BJ (cell line): ENCODE measurements around the gene SLC6A6. TPM values are rescaled to one million over a fixed set of nuclear protein-coding genes. Genes with fewer than 3 reads are reported as not detected.
"Not testable (repeated sequence)": the region's sequence is repeated elsewhere in the genome, so short reads cannot be mapped to it uniquely, and the experiment has no call there.

Experiments
- CTCF ChIA-PET: fragments of 350-600 bp; formaldehyde crosslinking; extraction: SDS; loops from one replicate; lab custom pipeline; 2021; ENCODE audit warnings: antibody characterized with exemption, inconsistent platforms; lab: Yijun Ruan, JAX
- POLR2A ChIA-PET: fragments of 300-600 bp; sonication (Branson Sonifier 250); formaldehyde crosslinking; extraction: SDS; loops from one replicate; lab custom pipeline; 2021; ENCODE audit warnings: antibody characterized with exemption; lab: Charles Lee
- DNase-seq: peaks from one replicate; pipeline ENCODE4 v3.0.0-alpha.2; 2011; ENCODE audit warnings: low read depth
- H3K27me3 ChIP-seq: 2 replicates; pipeline ENCODE4 v1.6.0; 2011; ENCODE audit warnings: low read length; ENCODE audit not compliant: control insufficient read depth, insufficient read depth
- H3K36me3 ChIP-seq: 2 replicates; pipeline ENCODE4 v1.5.1; 2011; ENCODE audit warnings: low read length; ENCODE audit not compliant: control insufficient read depth, insufficient read depth
- H3K4me3 ChIP-seq: 2 replicates; pipeline ENCODE4 v1.5.1; 2011; ENCODE audit warnings: low read depth, mild to moderate bottlenecking, control low read depth, low read length
- CTCF ChIP-seq: IDR thresholded peaks from 2 replicates; pipeline ENCODE4 v1.5.1; 2011; ENCODE audit warnings: low read depth, mild to moderate bottlenecking, control low read depth, inconsistent platforms, low read length, moderate library complexity; ENCODE audit not compliant: insufficient read depth
- polyA plus RNA-seq: library from polyadenylated mRNA; depleted of rRNA; stranded (reverse); fragments of >200 nt; gene quantifications from 2 replicates; pipeline ENCODE4 v1.2.3, GENCODE V29; 2011

The SLC6A6 gene
- polyA plus RNA-seq, 1 experiment = 114 TPM

- POLR2A ChIA-PET = no interaction called here
Observed at GRCh38 chr3:14513566-14514322, 111.3 kb downstream of the SLC6A6 start.

GRCh38 chr3:14514323-14514720 is 111.9 kb downstream of the SLC6A6 start:
- no peak for TF ChIP-seq CTCF
- Histone ChIP-seq H3K27me3 (peaks cover 2% of the 10 kb centered on the region; the same call in 1 of the 2 replicates), H3K36me3 (no peaks in the 10 kb centered on the region), H3K4me3 (no peak overlapping the region)
- POLR2A ChIA-PET = no interaction called here
- DNase-seq = no peak
- CTCF ChIA-PET = interaction anchor here (1.6 kb wide), 1 partner anchor 41 kb away, joined by 3 read pairs; no protein-coding TSS in a partner anchor

More at GRCh38 chr3:14513566-14514322, 111.3 kb downstream of the SLC6A6 start:
- no peak for TF ChIP-seq CTCF
- H3K36me3 ChIP-seq = no peaks in the 10 kb centered on the region
- peaks cover 2% of the 10 kb centered on the region; the same call in 1 of the 2 replicates for H3K27me3 ChIP-seq
- CTCF ChIA-PET = interaction anchor here (0.8 to 1.6 kb wide), 3 partner anchors 34 to 40 kb away, joined by 3 read pairs; no protein-coding TSS in a partner anchor
- H3K4me3 ChIP-seq = no peak overlapping the region
- DNase-seq = no peak

GRCh38 chr3:14515526-14515925 is 113.1 kb downstream of the SLC6A6 start:
- H3K27me3 ChIP-seq, DNase-seq, POLR2A ChIA-PET, H3K36me3 ChIP-seq, H3K4me3 ChIP-seq: not testable (repeated sequence)
- CTCF ChIA-PET = interaction anchor here (0.6 to 1.6 kb wide), 2 partner anchors 11 to 16 kb away, joined by 3 to 5 read pairs; no protein-coding TSS in a partner anchor

GRCh38 chr3:14516738-14517345 is 114.4 kb downstream of the SLC6A6 start:
- POLR2A ChIA-PET = no interaction called here
- Histone ChIP-seq H3K27me3 (no peaks in the 10 kb centered on the region), H3K36me3 (no peaks in the 10 kb centered on the region), H3K4me3 (no peak overlapping the region)
- no peak for TF ChIP-seq CTCF
- CTCF ChIA-PET = interaction anchor here (0.5 to 1.6 kb wide), 7 partner anchors 9 to 329 kb away, joined by 3 to 5 read pairs (median 3); no protein-coding TSS in a partner anchor
- DNase-seq = no peak

GRCh38 chr3:14517601-14518431 is 115.4 kb downstream of the SLC6A6 start:
- H3K4me3 ChIP-seq = no peak overlapping the region
- TF ChIP-seq CTCF = no peak
- ChIA-PET POLR2A (no interaction called here), CTCF (interaction anchor here (0.6 to 4.7 kb wide), 4 partner anchors 9 to 148 kb away, joined by 3 to 38 read pairs (median 4); no protein-coding TSS in a partner anchor)
- no peaks in the 10 kb centered on the region for H3K36me3 ChIP-seq
- no peak for DNase-seq
- no peaks in the 10 kb centered on the region; the same call in 1 of the 2 replicates for H3K27me3 ChIP-seq
